LNCAP (cell line): ENCODE measurements around the gene BBC3.

Experiments
- TF ChIP-seq, protein P1 (sequence below): fragments of 450-650 bp; IDR thresholded peaks from 2 replicates; pipeline ENCODE4 v1.5.1; 2017; ENCODE audit warnings: mild to moderate bottlenecking

BBC3 gene

DNA sequence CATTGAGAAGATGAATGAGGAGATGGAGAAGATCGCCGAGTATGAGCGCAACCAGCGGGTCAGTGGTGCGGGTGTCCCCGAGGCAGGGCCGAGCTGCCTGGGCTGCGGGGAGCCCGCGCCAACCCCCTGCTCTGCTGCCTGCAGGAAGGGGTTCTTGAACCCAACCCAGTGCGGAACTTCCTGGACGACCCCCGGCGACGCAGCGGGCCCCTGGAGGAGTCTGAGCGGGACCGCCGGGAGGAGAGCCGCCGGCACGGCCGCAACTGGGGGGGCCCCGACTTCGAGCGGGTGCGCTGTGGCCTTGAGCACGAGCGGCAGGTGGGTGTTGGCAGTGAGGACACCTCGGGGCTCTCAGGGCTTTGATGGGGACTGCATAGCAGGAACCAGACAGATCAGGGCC lies 33.6 kb upstream of the BBC3 start:
- TF ChIP-seq, protein P1, sequence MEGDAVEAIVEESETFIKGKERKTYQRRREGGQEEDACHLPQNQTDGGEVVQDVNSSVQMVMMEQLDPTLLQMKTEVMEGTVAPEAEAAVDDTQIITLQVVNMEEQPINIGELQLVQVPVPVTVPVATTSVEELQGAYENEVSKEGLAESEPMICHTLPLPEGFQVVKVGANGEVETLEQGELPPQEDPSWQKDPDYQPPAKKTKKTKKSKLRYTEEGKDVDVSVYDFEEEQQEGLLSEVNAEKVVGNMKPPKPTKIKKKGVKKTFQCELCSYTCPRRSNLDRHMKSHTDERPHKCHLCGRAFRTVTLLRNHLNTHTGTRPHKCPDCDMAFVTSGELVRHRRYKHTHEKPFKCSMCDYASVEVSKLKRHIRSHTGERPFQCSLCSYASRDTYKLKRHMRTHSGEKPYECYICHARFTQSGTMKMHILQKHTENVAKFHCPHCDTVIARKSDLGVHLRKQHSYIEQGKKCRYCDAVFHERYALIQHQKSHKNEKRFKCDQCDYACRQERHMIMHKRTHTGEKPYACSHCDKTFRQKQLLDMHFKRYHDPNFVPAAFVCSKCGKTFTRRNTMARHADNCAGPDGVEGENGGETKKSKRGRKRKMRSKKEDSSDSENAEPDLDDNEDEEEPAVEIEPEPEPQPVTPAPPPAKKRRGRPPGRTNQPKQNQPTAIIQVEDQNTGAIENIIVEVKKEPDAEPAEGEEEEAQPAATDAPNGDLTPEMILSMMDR: no peak

DNA sequence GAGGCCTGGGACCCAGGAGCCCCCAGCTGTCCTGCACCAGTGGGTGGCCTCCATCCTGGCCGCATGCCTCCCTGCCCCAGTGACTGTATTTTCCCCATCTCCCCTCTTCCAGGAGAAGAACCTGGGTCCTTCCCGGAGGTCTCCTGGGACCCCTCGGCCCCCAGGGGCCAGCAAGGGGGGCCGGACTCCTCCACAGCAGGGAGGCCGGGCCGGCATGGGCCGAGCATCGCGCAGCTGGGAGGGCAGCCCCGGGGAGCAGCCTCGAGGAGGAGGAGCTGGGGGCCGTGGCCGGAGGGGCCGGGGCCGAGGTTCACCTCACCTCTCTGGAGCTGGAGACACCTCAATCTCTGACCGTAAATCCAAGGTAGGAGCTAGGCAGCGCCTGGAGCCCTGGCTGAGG lies 29.5 kb upstream of the BBC3 start:
- TF ChIP-seq, protein P1: no peak

DNA sequence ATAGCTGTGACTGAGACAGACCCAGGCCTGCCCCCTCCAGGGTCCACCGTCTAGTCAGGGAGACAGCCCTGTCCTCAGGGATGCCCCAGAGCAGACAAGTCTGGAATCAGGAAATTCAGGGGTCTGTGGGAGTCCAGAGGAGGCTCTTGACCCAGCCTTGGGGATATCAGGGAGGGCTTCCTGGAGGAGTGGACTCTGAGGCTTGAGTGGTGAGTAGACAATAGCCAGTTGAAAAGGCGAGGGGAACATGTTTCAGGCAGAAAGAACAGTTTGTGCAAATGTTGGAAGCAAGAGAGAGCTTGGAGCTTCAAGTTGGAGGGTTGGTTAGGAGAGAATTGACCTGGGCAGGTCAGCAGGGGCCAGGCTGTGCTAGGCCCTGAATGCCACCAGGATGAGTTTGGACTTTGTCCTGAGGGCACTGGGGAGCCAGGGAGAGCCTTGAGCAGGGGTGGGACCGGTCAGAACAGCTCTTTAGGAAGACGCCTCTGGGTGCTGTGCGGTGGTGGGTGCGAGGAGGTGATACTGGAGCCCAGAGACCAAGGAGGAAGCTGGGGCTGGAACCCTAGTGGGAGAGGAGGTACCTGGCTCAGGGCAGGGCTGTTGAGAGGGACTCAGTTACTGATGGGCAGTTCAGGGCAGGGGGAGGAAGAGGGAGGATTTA lies 28.0 kb upstream of the BBC3 start:
- TF ChIP-seq, protein P1: no peak

DNA sequence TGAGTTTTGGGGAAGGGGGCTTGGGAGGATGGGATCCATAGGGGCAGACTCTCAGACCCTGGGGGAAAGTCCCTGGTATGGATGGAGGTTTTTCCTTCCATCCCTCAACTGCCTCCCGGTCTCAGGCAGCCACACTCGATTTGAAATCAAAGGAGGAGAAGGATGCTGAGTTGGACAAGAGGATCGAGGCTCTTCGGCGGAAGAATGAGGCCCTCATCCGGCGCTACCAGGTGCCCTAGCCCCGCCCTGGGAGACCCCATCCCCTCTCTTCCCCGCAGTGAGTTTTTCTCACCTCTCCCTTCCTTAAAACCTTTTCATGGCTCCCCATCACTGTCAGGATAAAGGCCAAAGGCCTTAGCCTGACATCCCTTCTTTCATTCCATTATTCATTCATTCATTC lies 27.4 kb upstream of the BBC3 start:
- TF ChIP-seq, protein P1: no peak

DNA sequence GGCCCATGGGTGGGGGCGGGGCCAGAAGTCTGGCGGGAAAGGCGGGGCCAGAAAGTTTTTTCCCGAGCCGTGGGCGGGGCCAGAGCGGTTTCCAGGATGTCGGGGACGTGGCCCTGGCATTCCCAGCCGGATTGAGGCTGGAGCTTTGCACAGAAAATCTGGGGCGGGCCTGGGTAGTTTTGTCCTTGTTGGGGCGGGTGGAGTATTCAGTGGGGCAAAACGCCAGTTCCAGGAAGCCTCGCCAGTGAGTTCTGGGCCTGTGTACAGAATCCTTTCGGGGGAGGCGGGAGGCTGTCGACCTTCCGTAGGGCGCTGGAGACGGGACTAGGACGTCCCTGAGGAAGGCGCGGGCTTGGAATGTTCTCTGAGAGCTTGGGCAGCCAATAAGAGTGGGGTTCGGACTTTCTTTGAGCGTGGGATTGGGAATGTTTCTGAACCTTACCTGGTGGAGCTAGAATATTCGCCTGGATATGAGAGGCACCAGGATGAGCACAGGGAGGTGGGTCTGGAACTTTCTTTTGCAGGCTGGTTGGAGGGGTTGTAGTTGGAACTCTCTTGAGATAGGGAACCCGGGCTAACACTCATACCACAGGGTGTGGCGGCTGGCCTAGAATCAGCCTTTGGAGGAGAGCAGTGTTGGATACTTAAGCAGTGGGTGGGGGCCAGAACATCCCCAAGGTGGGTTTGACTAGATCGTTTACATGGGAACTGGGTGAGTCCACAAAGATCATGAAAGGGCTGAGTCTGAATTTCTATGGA lies 26.6 kb upstream of the BBC3 start:
- TF ChIP-seq, protein P1: no peak

DNA sequence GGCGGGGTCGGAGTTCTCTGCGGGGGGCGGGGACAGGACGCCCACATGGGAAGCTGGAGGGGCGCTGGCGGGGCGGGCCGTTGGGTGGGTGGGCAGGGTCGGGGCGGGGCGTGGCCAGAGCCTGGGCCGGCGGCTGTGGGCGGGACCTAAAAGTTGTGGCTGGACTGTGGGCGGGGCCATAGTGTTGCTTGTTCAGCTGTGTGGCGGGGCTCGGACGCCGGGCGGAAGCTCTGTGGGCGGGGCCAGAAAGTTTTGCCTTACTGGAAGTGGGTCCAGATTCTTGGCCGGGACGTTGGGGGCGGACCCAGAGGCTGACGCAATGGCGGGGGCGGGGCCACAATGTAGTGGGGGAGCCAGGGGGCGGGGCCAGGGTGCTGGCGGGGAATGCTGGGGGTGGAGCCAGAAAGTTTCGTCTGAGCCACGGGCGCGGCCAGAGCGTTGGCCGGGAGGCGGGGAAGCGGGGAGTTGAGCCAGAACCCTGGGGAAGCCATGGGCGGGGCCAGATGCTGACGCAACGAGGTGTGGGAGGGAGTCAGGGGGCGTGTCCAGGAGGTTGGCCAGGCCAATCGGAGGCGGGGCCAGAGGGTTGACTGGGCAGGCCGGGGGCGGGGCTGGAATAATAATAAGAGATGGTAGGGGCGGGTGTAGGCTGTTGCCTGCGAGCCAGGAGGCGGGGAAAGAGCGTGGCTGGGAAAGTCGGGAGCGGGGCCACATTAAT lies 25.9 kb upstream of the BBC3 start:
- TF ChIP-seq, protein P1: no peak

DNA sequence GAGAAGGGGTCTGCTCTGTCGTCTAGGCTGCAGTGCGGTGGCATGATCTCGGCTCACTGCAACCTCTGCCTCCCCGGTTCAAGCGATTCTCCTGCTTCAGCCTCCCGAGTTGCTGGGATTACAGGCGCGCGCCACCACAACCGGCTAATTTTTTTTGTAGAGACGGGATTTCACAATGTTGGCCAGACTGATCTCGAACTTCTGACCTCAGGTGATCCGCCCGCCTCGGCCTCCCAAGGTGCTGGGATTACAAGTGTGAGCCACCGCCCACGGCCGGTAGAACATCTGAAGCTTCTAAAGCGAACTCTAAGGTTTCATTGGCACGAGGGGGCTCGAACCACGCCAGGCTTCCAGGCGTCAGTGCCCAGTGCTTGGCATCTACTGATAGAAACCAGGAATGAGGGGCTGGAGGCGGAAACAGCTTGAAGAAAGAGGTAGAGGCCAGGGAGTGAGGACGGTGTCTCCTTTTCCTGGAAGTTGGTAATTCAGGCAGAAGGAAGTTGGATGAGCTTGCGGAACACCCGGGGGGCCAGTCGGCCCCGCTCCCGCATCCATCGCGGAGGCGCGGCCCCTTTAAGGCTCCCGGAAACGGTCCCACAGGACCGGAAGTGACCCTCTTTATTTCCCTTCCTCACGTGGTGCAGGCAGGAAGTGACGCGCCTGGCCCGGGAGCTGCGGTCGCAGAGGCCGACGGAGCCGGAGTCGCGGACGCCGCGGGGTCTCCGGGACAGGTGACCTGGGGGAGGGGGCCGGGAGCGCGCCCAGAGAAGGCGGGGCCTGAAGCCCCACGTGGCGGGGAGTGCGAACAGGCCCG lies 25.1 kb upstream of the BBC3 start, which contains the start of gene CCDC9:
TSS of gene CCDC9 (plus strand) at position 647 of the 814 bp plus-strand sequence. CDS start 1,876 bp downstream, outside the sequence.
- TF ChIP-seq, protein P1: no peak
